Right forelimb (tissue), 1 donor: ENCODE results near the gene POLH.
A peak's percentile ranks its signal among the peaks of the same experiment; 100 is the strongest.
"Not testable (repeated sequence)": the region's sequence is repeated elsewhere in the genome, so short reads cannot be mapped to it uniquely, and the experiment has no call there.

Experiments
- DNase-seq: peaks from one replicate; pipeline ENCODE4 v3.0.0-alpha.2; 2018

POLH gene

DNA sequence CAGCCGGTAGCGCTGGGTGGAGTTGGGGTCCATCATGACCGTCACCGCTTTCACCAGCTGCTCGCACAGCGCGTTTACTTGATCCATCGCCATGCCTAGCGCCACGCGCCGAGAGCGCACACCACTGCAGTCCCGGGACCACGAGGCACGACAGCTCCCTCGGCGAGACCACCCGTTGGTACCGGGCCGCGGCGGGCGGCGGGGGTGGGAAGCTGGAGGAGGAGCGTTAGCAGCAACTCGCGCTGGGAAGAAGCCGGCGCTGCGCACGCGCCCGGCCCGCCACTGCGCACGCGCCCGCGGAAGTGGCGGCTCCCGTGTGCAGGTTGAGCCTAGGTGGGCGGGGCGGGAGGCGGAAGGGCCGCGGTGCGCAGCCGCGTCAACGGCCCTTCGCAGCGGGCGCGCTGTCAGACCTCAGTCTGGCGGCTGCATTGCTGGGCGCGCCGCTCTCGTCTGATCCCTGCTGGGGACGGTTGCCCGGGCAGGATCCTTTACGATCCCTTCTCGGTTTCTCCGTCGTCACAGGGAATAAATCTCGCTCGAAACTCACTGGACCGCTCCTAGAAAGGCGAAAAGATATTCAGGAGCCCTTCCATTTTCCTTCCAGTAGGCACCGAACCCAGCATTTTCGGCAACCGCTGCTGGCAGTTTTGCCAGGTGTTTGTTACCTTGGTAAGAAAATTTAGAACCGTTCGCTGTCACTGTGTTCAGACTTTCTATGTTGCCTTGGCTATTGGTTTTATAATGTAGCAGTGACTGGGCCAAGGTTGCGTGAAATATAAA, at the start of gene POLH, which contains the start of gene XPO5:
POLH (plus strand) TSS at position 414 of the 780 bp plus-strand sequence. CDS start 6,135 bp downstream, outside the sequence.
XPO5 (minus strand) TSS at position 267 of the 780 bp plus-strand sequence; CDS start at position 93, 174 bp downstream.
- DNase-seq = peak; percentile 94

DNA sequence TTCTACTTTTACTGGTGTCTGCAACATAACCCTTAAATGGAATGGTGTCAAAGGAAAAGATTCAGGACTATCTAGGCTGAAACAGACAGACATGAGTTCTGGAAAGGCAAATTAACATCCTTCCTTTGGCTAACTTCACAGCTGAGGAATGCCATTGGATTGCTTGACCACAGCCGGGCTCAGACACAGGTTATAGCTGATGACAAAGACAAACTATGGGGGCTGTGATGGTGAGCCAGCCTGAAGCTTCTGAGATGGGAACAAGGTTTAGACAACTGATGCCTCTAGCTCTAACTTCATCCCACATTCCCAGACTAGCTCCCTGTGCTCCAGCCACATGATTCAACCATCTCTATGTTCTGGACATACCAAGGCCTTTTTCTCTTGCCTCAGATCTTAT, 43.8 kb upstream of the POLH start:
- DNase-seq = no peak

DNA sequence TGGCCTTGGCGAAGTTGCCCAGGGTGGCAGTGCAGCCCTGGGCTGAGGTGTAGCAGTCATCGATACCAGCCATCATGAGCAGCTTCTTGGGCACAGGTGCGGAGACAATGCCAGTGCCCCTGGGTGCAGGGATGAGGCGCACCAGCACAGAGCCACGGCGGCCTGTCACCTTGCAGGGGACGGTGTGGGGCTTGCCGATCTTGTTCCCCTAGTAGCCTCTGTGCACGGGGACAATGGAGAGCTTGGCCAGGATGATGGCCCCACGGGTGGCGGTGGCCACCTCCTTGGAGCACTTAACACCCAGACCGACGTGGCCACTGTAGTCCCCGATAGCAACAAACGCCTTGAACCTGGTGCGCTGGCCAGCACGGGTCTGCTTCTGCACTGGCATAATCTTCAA, 37.0 kb upstream of the POLH start:
- not testable (repeated sequence) for DNase-seq

- not testable (repeated sequence) for DNase-seq
These were observed 36.6 kb upstream of the POLH start for GRCh38 chr6:43539409-43539808.

DNA sequence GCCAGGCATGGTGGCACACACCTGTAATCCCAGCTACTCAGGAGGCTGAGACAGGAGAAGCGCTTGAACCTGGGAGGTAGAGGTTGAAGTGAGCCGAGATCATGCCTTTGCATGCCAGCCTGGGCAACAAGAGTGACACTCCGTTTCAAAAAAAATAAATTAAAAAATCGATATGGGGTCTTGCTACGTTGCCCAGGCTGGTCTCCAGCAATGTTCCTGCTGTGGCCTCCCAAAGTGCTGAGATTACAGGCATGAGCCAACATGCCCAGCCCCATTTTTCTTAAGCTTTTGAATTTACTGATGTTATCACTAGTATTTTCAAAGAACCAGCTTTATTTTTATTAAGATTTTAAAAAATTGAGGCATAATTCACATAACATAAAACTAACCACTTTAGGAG, 35.5 kb upstream of the POLH start:
- DNase-seq = no peak

- DNase-seq = no peak
These were observed 34.1 kb upstream of the POLH start for GRCh38 chr6:43541774-43542471.

GRCh38 chr6:43544461-43544860, 31.5 kb upstream of the POLH start:
- DNase-seq = no peak

DNA sequence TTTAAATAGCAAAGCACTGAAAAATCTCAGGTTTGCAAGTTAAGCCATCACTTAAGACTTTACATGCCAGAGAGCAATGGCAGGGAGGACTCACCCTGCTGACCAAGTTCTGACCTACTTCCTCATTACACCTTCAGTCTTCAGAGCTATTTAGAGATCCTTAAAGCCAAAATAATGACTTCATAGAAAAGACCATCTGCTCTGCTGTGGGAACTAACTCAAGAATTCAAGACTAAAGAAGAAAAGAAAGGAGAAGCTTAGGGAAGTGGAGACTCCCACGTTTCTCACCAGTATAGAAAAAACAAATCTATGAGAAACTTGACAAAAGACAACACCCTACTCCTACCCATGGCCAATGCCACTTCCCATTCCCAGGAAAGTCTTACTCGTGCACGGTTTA, 28.8 kb upstream of the POLH start:
- DNase-seq = no peak

- not testable (repeated sequence) for DNase-seq
These were observed 18.4 kb upstream of the POLH start for GRCh38 chr6:43557620-43558019.

GRCh38 chr6:43559328-43559727, 16.7 kb upstream of the POLH start:
- DNase-seq = no peak

DNA sequence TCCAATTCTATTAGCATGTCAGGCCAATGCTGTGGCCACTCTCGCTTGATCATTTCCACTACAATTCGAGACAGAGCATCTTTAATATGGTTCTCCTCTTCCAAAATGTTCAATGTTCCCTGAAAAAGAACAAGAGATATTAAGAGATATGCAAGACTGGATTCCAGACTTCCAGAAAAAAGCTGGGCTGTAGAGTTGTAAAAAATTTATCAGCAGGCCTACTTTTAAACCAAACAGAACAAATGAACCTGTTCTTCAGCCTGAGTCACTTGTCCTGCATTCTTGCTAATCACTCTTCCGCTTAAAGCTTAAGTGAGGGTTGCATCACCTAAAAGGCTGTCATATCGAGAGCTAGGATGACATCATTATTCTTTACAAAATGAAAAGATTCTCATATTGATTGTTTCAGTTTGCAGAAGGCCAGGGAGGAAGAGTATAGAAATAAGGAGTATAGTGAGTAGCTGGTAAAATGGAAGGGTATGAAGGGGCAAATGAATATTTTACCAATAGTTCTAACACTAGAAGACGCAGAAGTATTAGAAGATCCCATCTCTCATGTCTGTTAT, 5.0 kb upstream of the POLH start:
- no peak for DNase-seq

GRCh38 chr6:43572015-43572414, 4.0 kb upstream of the POLH start:
- DNase-seq = no peak

DNA sequence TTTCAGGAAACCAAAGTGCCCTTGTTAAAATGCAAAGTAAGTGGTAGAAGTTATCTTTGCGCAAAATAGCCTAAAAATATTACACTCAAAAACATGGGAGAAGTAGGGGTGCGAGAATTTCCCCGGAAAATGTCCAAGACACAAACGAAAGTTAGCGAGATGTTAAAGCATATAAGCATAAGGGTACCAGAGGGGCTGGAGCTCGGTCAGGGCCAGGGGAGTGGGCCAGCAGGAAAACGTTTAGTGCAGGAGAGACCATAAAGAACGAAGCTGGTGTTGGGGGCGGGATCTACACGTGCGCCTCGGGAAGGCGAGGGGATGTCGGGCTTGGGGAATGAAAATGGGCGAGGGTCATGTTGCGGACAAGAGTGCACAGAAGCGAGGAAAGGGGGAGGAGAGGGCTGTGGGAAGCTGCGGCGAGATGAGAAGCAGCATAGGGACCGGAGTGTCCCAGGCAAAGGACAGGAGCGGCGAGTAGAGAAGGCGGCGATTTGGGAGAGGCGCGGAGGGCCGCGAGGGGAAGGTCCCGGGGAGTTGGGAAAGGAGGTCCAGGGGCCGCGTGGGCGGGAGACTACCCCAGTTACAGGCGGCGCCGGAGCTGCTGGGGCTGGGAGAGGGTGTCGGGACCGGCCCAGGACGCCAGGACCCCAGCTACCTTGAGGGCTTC, 747 bp upstream of the POLH start:
- peak; percentile 50 for DNase-seq

DNA sequence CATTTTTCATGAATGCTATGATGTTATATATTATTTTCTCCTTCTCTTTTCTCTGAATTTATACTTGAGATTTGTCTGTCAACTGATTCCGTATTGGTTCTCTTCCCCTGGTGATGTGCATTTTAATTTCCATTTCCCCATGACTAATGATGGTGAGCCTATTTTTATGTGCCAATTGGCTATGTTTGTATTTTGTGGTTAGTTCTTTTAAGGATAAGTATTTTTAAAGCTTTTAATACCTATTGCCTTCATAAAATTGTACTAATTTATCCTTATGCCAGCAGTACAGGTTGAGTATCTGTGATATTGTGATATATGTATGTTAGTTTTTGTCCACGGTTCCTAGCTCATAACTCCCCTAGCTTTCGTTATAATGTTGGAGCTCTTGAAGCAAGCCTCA, 2.8 kb downstream of the POLH start:
- DNase-seq = no peak

DNA sequence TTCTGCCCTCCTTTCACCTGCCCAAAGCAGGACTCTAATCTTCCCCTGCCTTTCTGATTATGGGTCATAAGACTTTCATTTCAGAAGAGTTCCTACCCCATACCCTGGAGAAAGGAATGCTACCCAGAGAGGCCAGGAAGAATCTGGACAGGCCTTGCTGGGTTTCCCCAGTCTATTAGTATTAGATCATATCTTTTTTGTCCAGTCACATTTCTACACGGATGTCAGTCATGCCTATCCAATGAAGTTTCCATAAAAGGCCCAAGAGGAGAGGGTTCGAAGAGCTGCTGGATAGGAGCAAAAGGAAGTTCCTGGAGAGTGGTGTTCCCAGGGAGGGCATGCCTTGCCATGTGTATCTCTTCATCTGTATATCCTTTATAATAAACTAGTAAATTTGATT, 3.2 kb downstream of the POLH start:
- no peak for DNase-seq

DNA sequence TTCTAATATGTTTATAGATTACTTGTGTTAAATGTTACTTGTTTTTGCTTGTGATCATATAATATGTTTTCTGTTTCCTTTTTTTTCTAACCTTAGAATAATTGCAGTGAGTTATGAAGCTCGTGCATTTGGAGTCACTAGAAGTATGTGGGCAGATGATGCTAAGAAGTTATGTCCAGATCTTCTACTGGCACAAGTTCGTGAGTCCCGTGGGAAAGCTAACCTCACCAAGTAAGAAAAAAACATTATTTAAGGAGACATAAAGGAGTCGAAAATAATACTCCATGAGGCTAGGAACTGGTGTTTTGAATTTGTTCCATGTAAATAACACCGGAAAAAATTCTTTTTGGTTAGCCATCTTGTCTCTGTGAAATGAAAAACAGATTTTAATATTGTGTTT, 6.9 kb downstream of the POLH start:
- DNase-seq = no peak

DNA sequence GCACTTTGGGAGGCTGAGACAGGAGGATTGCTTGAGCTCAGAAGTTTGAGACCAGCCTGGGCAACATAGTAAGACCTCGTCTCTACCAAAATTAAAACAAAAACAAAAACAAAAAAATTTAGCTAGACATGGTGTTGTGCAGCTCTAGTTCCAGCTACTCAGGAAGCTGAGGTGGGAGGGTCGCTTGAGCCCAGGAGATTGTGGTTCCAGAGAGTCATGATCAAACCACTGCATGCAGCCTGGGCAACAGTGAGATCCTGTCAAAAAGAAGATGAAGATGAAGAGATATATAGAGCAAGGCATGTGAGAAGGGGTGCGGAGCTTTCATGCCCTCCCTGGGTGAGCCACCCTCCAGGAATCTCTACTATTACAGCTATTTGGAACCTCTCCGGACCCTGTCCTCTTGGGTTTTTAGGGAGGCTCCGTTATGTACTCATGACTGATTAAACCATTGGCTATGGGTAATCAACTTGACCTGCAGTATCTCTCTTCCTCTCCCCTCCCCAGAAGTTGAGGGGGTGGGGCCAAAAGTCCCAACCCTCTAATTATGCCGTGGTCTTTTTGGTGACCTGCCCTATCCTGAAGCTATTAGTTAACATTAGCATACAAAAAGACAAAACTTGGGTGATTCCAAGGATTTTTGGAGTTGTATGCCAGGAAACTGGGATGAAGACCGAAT, 9.0 kb downstream of the POLH start:
- DNase-seq = no peak

DNA sequence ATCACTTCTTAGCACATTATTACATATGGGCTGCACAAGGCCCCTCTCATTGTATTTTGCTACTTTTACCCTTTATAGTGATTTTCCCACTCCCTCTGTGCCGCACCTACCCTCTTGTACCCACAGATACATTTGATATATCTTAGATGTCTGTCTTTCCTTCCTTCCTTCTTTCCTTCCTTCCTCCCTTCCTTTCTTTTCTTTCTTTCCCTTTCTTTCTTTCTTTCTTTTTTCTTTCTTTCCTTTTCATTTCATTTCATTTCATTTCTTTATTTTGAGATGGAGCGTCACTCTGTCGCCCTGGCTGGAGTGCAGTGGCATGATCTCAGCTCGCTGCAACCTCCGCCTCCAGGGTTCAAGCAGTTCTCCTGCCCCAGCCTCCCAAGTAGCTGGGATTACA, 12.2 kb downstream of the POLH start:
- no peak for DNase-seq

GRCh38 chr6:43589564-43589963, 13.6 kb downstream of the POLH start:
- DNase-seq = not testable (repeated sequence)

- DNase-seq = no peak
These were observed 18.0 kb downstream of the POLH start for GRCh38 chr6:43593938-43594337.

- no peak for DNase-seq
These were observed 24.6 kb downstream of the POLH start for GRCh38 chr6:43600595-43600994.

DNA sequence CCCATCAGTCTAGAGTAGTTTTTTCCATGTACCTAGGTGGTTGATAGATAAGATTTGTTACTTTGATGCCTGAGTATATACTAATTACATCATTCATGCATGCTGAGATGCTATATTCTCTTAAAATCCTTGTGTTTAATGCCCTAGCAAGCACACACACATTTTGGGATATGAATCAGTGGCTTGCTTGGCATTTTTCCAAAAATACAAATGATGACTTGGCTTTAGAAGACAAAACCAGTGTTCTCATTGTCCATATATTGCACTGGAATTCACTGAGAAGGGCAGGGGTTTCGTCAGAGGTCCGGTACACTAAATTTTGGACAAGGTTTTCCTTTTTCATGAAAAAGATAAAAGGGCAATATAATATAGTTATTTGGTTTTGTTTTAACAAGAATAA, 28.2 kb downstream of the POLH start:
- no peak for DNase-seq

- no peak for DNase-seq
These were observed 30.0 kb downstream of the POLH start for GRCh38 chr6:43606019-43606418.
